Stimulated activated CD8-positive, alpha-beta memory T cell treated with anti-CD3 and anti-CD28 coated beads, Interleukin-12 subunit alpha, Interleukin-12 subunit beta, amount 100 ng/mL, for 24 hours (primary cell): ENCODE data around the gene PDIK1L.

Experiments used
- DNase-seq: peaks from one replicate; pipeline ENCODE4 v3.0.0-alpha.2; 2020; ENCODE audit errors: extremely low read depth

PDIK1L gene

DNA sequence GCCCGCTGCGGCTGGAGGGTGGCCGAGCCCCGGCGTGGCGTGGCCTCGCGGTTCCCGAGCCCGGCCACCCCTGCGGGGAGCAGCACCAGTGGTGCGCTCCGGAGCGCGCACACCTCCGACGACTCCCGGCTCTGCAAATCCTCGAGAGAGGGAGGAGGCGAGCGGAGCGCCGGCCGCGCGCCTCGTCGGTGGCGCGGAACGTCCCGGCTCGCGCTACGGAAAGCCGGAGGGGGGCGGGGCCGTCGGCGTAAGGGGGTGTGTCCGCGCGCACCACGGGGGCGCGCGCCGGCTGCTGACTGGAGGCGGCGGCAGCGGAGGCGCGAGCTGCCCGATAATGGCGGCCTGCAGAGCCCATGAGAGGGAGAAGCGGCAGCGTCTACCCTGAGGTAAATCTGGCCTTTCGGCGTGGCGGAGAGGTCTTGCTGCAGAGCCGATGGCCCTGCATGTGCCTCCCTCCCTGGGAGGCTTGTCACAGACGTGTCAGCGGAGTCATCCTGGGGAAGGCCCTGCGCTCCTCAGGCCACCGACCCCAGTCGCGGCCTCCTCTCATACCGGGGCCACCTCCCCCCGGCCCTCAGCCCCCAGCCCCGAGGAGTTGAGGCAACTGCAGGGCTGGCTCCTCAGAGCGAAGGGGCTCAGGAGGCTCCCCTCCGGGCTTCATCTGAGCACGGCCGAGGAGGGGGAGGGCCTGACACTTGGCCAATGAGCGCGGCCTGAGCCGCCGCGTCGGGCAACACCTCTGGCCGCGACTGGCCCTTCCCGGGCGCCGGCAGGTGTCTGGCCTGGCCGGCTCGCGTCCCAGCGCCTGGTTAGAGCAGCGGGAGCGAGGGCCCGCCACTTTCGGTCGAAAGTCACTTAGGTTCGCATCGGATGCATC lies at the start of gene PDIK1L:
PDIK1L (plus strand) TSS at position 295 of the 877 bp plus-strand sequence. CDS start 2,485 bp downstream, outside the sequence.
- peak; percentile 80 for DNase-seq

- no peak for DNase-seq
Measured at GRCh38 chr1:26064553-26064952, 47.1 kb upstream of the PDIK1L start.

- DNase-seq: no peak
Measured at GRCh38 chr1:26066160-26066559, 45.5 kb upstream of the PDIK1L start.

GRCh38 chr1:26066857-26067256 lies 44.8 kb upstream of the PDIK1L start:
- DNase-seq: no peak

- no peak for DNase-seq
Measured at GRCh38 chr1:26067432-26067911, 44.2 kb upstream of the PDIK1L start, which contains the start of gene TRIM63. TRIM63 (minus strand) TSS chr1:26067630; CDS start chr1:26067494, 136 bp downstream.

- DNase-seq: no peak
Measured at GRCh38 chr1:26069941-26070295, 41.7 kb upstream of the PDIK1L start.

DNA sequence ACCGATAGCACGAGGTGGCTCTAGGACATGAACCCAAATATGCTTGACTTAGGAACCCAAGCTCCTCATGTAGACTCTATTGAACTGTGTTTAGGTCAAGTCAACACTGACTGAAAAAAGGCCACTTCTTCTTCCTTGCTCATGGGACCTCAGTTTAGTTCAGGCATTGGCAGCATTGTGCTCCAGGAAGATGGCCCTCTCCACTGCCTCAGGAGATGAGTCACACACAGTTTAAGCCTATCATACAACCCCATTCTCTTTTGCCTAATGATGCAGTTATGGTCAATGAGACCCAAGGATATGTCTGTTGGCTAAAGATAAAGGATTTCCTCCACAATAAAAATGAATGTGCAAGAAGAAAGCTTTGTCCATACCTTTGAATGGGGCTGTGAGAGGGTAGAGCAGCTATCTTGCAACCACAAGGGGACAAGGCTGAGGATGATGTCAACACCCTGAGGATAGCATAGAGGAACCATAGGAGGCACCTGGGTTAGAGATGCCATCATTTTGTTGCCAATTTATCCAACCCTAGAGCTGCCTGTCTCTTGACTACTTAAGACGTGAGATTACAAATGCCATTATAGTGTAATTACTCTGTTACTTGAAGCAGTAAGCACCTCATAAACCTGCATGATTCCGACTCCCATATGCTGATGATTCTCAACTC lies 41.2 kb upstream of the PDIK1L start:
- no peak for DNase-seq

- no peak for DNase-seq
Measured at GRCh38 chr1:26070963-26071342, 40.7 kb upstream of the PDIK1L start.

GRCh38 chr1:26072305-26072704 lies 39.3 kb upstream of the PDIK1L start:
- no peak for DNase-seq

- DNase-seq: no peak
Measured at GRCh38 chr1:26075421-26076144, 36.0 kb upstream of the PDIK1L start.

GRCh38 chr1:26077524-26077923 lies 34.1 kb upstream of the PDIK1L start:
- DNase-seq: no peak

- no peak for DNase-seq
Measured at GRCh38 chr1:26078286-26079177, 33.1 kb upstream of the PDIK1L start.

- DNase-seq: no peak
Measured at GRCh38 chr1:26079178-26079563, 32.5 kb upstream of the PDIK1L start.

- no peak for DNase-seq
Measured at GRCh38 chr1:26079960-26080814, 31.4 kb upstream of the PDIK1L start.

DNA sequence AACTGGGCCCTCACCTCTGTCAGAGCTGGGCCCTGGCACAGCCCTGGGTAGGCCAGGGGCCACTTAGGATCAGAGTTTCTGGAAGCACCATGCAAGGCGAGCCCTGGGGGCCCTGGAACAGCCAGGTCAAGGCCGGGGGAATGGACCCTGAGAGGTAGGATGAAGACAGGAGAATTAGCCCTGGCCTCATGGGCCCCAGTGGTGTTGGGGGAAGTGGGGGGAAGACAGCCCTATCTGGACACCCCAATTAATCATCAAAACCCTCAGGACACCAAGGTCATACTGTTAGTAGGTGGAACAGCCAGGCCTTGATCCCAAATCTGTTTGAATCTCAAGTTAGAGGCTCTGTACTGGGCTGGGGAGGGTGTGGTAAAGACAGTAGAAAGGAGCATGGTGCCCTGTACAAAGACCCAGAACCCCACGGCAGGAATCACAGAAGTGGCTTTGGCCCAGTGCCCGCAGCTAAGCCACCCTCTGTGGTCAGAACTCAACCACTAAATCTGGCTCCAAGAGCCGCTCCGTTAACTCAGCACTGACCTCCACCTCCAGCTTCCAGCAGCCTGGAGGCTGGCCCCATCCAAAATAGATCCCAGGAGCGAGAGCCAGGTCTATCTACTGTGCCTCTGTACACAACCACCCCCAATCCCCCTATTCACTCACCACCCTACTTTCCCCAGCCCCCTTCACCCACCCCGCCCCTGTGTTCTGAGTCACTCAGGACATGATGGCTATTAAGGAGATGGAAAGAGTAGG lies 30.2 kb upstream of the PDIK1L start:
- no peak for DNase-seq

- no peak for DNase-seq
Measured at GRCh38 chr1:26082020-26082350, 29.6 kb upstream of the PDIK1L start.

- no peak for DNase-seq
Measured at GRCh38 chr1:26083208-26083607, 28.4 kb upstream of the PDIK1L start.

GRCh38 chr1:26084091-26084561 lies 27.5 kb upstream of the PDIK1L start:
- no peak for DNase-seq

- no peak for DNase-seq
Measured at GRCh38 chr1:26084844-26085243, 26.8 kb upstream of the PDIK1L start.

GRCh38 chr1:26089125-26089524 lies 22.5 kb upstream of the PDIK1L start:
- no peak for DNase-seq
